ENCODE measurements around the gene FBXO31.

The FBXO31 gene

GRCh38 chr16:87407511-87408112 lies 24.0 kb upstream of the FBXO31 start:
- H3K27me3 ChIP-seq (ENCODE audit: insufficient read depth, low read length, poor library complexity): no peaks in the 10 kb centered on the region
- no peaks in the 10 kb centered on the region for H4K20me1 ChIP-seq (ENCODE audit: insufficient read depth, low read length)
- H3K9ac ChIP-seq (ENCODE audit: low read depth, low read length): no peak overlapping the region
- no peaks in the 10 kb centered on the region for H3K79me2 ChIP-seq (ENCODE audit: insufficient read depth, low read length)
- H3K27ac ChIP-seq (ENCODE audit: low read length): no peak overlapping the region
- no peak overlapping the region for H3K4me3 ChIP-seq (ENCODE audit: low read depth in 1 of 2, low read length in 2 of 2)
- peaks cover 27% of the 10 kb centered on the region for H3K36me3 ChIP-seq (ENCODE audit: insufficient read depth, low read length)
- no peak for TF ChIP-seq CTCF (IDR thresholded peaks at IDR 0.05; ENCODE audit: borderline replicate concordance, extremely low read depth, low read length, poor library complexity, severe bottlenecking)
- TF ChIP-seq EZH2 (IDR thresholded peaks at IDR 0.05; ENCODE audit: borderline replicate concordance, low read depth, low read length, severe bottlenecking): no peak
- no peak for DNase-seq
- no peak for ATAC-seq (ENCODE audit: insufficient read depth, low read depth)
- H3K4me1 ChIP-seq (ENCODE audit: insufficient read depth, low read length): no peaks in the 10 kb centered on the region
- H3K4me2 ChIP-seq (ENCODE audit: insufficient read depth, low read length): no peak overlapping the region
- H3K9me3 ChIP-seq (ENCODE audit: insufficient read depth, low read length, severe bottlenecking): no peaks in the 10 kb centered on the region
- H2AFZ ChIP-seq (ENCODE audit: low read depth, low read length): no peak overlapping the region

GRCh38 chr16:87406495-87407088 lies 23.0 kb upstream of the FBXO31 start:
- peaks cover 34% of the 10 kb centered on the region for H3K36me3 ChIP-seq (ENCODE audit: insufficient read depth, low read length)
- no peaks in the 10 kb centered on the region for H3K9me3 ChIP-seq (ENCODE audit: insufficient read depth, low read length, severe bottlenecking)
- no peaks in the 10 kb centered on the region for H3K79me2 ChIP-seq (ENCODE audit: insufficient read depth, low read length)
- no peak overlapping the region for H3K4me2 ChIP-seq (ENCODE audit: insufficient read depth, low read length)
- no peak overlapping the region for H3K27ac ChIP-seq (ENCODE audit: low read length)
- H4K20me1 ChIP-seq (ENCODE audit: insufficient read depth, low read length): no peaks in the 10 kb centered on the region
- TF ChIP-seq CTCF (IDR thresholded peaks at IDR 0.05; ENCODE audit: borderline replicate concordance, extremely low read depth, low read length, poor library complexity, severe bottlenecking) (no peak), EZH2 (IDR thresholded peaks at IDR 0.05; ENCODE audit: borderline replicate concordance, low read depth, low read length, severe bottlenecking) (no peak)
- no peaks in the 10 kb centered on the region for H3K27me3 ChIP-seq (ENCODE audit: insufficient read depth, low read length, poor library complexity)
- no peak overlapping the region for H2AFZ ChIP-seq (ENCODE audit: low read depth, low read length)
- ATAC-seq (ENCODE audit: insufficient read depth, low read depth): no peak
- DNase-seq: no peak
- H3K4me3 ChIP-seq (ENCODE audit: low read depth in 1 of 2, low read length in 2 of 2): no peak overlapping the region
- no peak overlapping the region for H3K9ac ChIP-seq (ENCODE audit: low read depth, low read length)
- no peaks in the 10 kb centered on the region for H3K4me1 ChIP-seq (ENCODE audit: insufficient read depth, low read length)

GRCh38 chr16:87404764-87405625 lies 21.4 kb upstream of the FBXO31 start:
- Histone ChIP-seq H3K36me3 (ENCODE audit: insufficient read depth, low read length) (peaks cover 43% of the 10 kb centered on the region), H3K9ac (ENCODE audit: low read depth, low read length) (no peak overlapping the region), H3K4me2 (ENCODE audit: insufficient read depth, low read length) (no peak overlapping the region), H3K4me1 (ENCODE audit: insufficient read depth, low read length) (no peaks in the 10 kb centered on the region), H3K9me3 (ENCODE audit: insufficient read depth, low read length, severe bottlenecking) (no peaks in the 10 kb centered on the region), H3K27me3 (ENCODE audit: insufficient read depth, low read length, poor library complexity) (no peaks in the 10 kb centered on the region), H3K79me2 (ENCODE audit: insufficient read depth, low read length) (no peaks in the 10 kb centered on the region), H4K20me1 (ENCODE audit: insufficient read depth, low read length) (no peaks in the 10 kb centered on the region), H2AFZ (ENCODE audit: low read depth, low read length) (no peak overlapping the region), H3K27ac (ENCODE audit: low read length) (no peak overlapping the region), H3K4me3 (ENCODE audit: low read depth in 1 of 2, low read length in 2 of 2) (no peak overlapping the region)
- no peak for ATAC-seq (ENCODE audit: insufficient read depth, low read depth)
- no peak for DNase-seq
- TF ChIP-seq CTCF (IDR thresholded peaks at IDR 0.05; ENCODE audit: borderline replicate concordance, extremely low read depth, low read length, poor library complexity, severe bottlenecking) (no peak), EZH2 (IDR thresholded peaks at IDR 0.05; ENCODE audit: borderline replicate concordance, low read depth, low read length, severe bottlenecking) (no peak)
